ENCODE measurements around the gene RAB7A.
"Not testable (repeated sequence)": the region's sequence is repeated elsewhere in the genome, so short reads cannot be mapped to it uniquely, and the experiment has no call there.

The RAB7A gene

DNA sequence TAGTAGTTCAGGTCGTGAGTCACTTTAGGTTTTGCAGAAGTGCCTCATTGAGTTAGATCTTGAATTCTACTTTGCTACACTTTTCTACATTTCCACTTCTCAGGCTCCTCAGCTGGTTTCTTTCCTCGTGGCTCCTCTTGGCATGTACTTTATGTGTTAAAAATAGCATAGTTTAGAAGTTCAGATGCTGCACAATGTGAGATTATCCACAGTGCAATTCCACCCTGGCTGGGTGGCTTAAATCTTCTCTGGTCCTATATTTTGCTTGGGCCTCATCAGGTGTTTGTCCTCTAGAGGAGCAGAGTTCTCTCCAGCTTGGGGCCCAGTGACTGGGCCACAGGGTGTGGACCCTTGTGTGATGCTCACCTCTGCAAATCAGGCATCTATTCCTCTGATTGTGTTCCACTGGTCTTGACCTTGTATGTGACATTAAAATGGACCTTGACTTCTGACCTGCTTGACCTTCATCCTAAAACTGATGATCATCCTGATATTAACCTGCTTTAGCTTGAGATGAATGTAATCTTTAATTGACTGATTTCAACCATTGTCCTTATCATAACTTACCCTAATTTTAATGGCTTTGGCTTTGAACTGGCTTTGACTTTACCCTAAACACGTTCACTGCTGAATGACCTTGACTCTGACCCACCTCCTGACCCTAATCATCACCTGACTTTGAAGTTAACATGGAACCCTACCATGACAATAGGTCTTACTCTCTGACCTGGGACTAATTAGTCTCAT is 89.5 kb downstream of the RAB7A start:
- DNase-seq (ENCODE audit: low read depth, low spot score): no peak

DNA sequence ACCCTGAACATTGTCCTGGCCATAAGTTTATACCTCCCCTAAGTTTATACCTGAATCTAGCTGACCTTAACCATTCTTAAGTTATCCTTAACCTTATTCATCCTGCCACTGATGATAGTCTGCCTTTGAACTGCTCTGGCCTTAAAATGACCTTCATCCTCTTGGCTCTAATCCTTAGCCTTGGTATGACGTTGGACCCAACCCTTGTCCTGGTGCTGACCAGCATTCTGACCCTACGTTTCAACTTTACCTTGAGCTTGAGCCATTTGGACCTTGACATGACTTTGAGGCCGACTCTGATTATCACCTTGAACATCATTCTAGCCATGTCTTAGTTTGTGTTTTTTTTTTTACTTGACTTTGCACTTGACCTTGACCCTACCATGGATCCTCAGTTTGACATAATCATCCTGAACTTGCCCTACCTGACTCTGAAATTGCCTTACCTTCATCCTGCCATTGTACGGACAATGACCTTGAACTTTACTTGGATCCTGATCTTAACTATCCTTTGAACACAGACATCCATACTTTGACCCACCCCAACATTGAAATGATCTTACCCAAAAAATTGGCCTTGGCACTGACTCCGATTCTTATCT is 92.3 kb downstream of the RAB7A start:
- no peak for DNase-seq (ENCODE audit: low read depth, low spot score)

DNA sequence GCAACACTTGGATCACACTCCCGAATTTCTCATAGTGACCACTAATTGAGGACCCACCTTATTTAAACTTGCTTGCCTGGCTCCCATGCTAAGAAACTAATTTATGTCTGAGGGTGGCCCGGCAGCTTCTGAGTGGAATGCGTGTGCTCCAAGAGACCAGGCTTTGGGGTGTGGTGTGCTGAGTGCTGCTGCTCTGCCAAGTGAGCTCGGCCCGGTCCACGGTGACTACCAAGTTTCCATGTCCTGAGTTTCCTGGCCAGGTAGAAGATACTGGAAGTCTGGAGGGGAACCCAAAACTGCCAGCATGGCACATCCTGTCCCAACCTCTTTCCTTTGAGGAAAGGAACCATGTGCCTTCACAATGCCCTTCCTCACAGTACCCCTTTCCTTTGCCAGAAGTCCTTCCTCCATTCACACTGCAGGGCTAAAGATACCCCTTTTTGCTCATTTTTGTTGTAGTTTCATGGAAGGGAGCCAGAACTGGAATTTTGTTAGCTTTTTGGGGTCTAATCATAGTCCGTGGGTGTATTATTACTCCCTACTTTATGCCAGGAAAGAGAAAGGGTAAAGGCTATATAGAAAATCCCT is 94.4 kb downstream of the RAB7A start:
- no peak for DNase-seq (ENCODE audit: low read depth, low spot score)

DNA sequence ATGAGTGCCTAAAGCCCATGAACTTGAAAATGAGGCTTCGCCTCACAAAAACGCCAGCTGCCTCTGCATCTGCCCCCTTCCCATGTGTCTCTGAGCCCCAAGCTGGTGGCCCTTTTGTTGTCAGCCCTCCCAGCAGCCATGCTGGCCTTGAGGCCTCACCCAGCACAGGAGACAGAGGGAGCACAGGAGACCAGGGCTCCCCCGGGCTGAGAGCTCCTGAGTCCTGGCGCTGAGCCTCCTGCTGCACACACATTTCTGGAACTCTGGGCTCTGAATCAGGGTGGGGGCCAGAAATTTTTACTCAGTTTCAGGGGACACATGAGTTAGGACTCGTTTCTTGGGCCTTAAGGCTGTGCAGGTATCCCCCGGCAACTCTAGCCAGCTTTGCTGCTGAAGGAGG is 97.0 kb downstream of the RAB7A start:
- no peak for DNase-seq (ENCODE audit: low read depth, low spot score)

DNA sequence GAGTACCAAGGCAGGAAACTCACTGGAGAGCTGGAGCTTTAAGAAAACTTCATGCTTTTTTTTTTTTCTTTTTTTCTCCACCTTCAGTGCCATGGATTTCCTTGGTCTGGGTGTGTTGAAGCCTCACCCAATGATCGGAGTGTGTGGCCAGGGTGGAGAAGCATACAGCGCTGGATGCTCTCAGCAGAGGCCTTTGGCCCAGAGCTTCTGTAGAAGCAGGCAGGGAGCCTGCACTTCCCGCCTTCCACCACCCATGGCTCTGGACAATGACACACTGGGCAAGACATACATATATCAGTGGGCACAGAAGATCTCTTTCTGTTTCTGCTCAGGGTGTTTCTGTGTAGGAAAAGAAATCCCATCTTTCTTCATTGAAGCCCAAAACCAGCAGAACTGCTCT is 97.6 kb downstream of the RAB7A start:
- no peak for DNase-seq (ENCODE audit: low read depth, low spot score)

DNA sequence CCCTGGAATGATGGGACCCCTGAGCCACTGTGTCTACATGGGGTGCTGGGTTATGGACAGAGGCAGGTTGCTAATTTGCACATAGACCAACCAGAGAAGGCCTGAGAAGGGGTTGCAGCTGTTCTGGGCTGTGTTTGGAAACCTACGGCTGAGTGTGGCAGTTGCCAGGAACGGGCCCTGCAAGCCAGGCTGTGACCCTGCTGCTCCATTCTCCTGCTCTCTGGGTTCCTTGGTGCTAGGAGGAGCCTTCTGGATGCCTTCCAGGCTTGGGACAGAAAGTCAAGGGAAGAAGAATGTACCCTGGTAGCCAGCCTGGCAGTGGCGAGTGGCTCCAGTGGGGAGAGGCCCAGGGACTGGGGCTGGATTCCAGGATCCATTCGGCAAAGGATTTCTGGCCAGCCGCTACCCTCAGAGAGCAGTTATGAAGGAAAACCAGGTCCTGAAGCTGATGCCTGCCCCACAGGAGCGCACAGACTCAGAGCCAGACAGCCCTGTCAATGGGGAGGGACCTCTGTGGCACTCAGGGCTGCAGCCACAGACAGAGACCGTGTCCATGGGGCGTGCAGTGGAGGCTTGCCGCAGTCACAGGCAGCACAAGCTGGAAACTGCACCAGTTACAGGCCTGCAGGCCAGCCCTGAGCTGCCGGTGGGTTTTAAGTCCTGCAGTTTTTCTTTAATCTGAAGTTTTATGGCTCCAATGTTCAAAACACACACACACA is 98.3 kb downstream of the RAB7A start:
- DNase-seq (ENCODE audit: low read depth, low spot score): no peak

DNA sequence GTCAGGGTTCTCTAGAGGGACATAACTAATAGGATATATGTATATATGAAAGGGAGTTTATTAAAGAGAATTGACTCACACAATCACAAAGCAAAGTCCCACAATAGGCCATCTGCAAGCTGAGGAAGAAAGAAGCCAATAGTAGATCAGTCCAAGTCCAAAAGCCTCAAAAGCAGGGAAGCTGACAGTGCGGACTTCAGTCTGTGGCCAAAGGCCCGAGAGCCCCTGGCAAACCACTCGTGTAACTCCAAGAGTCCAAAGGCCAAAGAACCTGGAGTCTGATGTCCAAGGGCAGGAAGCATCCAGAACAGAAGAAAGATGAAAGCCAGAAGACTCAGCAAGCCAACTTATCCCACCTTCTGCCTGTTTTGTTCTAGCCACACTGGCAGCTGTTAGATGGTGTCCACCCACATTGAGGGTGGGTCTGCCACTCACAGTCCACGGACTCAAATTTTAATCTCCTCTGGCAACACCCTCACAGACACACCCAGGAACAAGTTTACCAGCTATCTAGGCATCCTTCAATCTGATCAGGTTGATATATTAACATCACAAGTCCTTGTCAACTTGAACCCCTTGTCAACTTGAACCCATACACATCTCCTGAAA is 99.2 kb downstream of the RAB7A start:
- DNase-seq (ENCODE audit: low read depth, low spot score): no peak

DNA sequence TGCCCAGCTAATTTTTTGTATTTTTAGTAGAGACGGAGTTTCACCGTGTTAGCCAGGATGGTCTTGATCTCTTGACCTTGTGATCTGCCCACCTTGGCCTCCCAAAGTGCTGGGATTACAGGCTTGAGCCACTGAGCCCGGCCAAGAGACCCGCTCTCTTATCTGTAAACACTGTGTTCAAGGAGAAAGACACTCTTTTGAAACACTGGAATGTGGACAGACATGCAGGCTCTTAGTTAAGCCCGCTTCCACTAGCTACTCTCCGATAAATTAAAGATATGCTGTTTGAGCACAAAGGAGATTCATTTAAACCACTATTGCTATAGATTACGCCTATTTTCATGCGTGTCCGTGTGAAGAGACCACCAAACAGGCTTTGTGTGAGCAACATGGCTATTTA is 103.1 kb downstream of the RAB7A start:
- not testable (repeated sequence) for DNase-seq (ENCODE audit: low read depth, low spot score)

DNA sequence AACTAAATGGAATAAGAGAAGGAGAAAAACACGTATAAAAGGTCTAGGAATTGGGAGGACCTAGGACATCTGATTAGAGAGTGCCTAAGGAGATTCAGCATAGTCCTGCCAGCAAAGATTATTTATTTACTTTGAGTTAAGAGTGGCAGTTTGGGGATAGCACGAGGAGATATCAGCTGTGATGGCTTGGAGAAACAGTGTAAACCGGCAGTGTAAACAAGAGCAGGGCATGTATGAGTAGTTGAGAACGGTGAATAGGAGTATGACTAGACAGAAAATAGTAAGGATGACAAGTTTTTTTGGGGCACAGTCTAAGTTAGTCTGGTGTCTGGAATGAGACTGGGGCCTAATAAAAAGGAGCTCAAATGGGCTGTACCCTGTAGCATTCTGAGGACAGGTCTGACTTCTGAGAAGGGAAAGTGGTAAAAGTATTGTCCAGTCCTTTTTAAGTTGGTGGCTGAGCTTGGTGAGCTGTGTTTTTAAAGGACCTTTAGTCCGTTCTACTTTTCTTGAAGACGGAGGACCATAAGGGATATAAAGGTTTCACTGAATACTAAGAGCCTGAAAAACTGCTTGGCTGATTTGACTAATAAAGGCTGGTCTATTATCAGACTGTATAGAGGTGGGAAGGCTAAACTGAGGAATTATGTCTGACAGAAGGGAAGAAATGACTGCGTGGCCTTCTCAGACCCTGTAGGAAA is 104.1 kb downstream of the RAB7A start:
- not testable (repeated sequence) for DNase-seq (ENCODE audit: low read depth, low spot score)

DNA sequence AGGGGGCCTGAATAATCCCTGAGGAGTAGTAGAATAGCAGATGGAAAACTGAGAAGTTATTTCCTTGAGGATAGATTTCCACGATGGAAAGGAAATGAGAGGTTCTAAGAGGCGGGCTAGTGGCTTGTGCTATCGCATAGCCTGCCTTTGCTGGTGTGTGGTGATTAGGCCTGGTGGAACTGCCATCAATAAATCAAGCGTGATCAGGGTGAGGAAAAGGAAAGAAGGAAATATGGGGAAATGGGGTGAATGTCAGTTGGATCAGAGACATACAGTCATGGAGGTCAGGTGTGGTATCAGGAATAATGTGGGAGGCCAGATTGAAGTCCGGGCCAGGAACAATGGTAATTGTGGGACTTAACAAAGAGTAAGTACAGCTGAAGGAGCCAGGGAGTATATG is 104.8 kb downstream of the RAB7A start:
- not testable (repeated sequence) for DNase-seq (ENCODE audit: low read depth, low spot score)

DNA sequence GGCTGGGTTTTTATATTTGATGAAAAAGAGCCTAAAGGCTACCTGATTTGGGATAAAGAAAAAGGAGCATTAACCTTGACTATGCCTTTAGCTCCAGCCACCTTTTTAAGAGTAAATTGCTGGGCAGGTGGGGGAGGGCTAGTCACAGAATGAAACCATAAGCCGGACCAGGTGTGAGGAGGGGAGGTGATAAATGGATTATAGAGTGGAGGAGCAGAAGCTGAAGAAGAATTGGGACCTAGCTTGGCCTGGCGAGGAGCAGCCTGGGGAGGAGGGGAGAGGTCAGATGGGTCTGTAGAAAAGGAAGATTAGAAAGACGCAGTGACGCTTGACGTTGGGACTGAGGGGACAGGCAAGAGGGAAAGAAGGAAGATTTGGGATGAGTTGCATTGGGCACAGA is 107.0 kb downstream of the RAB7A start:
- not testable (repeated sequence) for DNase-seq (ENCODE audit: low read depth, low spot score)

DNA sequence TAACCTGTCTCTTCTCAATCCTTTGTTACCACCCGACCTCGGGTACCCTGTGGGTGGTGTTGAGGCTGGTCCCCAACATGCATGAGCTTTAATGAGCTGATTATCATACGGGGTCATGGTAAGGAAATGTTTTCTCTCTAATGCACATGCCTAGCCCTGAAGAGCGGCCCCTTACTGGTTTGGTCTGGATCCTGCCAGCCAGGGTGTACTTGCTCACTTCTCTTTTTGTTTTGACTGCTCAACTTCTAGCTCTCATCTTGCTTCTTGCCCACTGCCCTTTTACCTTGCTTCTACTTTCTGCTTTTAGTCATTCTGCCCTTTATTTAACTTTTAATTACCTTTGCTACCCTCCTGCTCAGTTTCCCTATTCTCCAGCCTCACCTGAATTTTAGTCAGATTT is 109.1 kb downstream of the RAB7A start:
- DNase-seq (ENCODE audit: low read depth, low spot score): no peak

DNA sequence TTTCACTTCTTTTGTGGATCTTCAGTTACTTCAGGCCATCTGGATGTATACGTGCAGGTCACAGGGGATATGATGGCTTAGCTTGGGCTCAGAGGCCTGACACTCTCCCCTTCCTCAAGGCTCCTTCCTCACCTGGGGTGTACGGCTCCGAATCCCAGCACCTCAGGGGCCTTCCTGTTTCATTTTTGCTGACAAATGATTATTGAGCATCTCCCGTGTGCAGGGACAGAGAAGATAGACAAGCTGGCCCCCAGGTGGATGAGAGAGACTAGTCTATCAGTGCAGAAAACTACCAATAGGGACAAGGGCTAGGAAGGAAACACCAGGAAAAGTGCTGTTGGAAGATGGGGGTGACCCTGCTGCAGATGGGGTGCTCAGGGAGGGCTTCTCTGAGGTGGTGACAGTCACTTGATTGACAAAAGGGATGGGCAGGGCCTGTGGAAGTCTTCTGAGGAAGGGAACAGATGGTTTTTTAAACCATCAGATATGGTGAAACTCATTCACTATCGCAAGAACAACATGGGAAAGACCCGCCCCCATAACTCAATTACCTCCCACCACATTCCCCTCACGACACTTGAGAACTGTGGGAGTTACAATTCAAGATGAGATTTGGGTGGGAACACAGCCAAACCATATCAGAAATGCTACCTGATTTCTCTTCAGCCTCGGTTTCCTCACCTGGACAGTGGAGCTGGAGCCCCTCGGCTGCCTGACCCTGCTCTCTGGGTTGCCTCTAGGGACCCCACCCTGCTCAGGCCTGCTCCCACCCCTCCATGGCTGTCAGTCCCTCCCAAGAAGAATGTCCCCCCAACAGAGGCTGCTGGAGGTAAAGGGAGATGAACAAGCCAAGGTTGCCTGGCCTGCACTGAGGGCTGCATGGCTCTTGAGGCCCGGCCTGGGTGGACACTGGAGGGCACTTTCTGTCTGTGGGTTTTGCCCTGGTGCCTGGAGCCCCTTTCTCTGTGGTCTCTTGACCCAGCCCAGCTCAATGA is 116.2 kb downstream of the RAB7A start:
- no peak for DNase-seq (ENCODE audit: low read depth, low spot score)

DNA sequence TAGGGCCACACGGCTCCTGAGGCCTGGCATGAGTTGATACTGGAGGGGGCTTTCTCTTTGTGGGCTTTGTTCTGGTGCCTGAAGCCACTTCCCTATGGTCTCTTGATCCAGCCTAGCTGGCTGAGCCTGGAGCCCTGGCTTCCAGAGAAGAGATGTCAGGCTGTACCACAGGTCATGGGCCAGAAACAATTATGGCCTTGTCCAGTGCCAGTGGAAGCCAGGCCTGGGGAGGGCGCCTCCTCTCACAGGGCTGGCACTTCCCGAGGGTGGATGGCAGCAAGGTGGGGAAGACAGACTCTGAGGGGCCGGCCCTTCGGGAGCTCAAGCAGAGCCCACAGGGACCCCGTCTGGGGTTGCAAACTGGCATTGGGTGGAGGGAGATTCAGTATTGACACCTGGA is 118.5 kb downstream of the RAB7A start:
- no peak for DNase-seq (ENCODE audit: low read depth, low spot score)

DNA sequence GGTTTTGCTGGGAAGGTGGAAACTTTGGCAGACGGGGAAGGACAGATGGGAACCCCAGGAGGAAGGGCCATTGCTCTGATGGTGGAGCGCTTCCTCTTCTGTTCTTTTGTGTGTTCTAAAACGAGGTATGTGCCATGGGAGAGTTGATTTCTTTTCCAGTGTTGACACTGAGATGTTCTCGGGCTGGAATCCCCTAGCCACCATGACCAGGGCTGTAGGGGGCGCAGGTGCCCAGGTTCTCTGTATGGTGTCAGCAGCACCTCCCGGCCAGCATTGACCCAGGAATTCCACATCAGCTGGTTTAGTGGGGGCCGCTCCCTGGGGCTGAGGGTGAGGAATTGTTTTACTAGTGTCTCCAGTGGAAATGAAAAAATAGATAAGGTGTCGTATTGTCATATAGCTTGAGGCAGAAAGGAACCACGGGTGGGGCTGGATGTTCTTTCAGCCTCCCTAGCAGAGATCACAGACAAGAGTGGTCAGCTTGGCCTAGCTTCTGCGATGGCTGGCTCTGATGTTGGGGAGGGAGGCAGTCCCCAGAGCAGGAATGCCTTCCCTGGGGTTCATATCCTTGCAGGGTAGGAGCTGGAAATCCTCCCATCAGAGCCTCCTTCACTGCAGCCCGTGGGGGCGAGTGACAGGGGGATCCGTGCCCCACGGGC is 119.3 kb downstream of the RAB7A start:
- DNase-seq (ENCODE audit: low read depth, low spot score): no peak

DNA sequence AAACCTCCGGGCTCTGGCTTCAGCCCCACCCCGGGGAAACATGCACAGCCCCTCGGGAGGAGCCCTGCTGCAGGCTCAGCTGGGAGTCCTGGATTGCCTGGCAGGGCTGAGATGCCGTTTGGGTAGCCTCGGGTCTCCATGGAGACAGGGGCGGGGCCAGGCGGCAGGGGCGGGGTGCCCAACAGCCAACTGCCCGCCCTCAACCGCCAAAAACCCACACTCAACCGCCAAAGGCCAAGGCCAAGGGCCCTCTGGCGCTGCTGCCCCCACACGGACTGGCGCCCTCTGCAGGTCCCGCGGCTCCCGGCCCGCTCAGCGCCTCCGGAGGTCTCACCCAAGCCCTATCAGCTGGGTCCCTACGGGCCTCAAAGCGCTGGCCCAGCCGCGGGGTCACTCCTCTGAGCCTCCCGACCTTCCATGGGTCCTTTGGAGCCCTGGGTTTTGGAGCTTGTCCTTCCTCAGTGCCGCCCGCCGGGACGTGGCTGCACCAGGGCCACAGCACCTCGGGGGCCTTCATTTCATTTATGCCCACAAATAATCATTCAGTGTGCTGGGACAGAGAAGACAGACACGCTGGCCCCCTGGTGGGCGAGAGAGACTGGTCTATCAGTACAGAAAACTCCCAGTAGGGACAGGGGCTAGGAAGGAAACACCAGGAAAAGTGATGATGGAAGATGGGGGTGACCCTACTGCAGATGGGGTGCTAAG is 119.9 kb downstream of the RAB7A start:
- DNase-seq (ENCODE audit: low read depth, low spot score): no peak

DNA sequence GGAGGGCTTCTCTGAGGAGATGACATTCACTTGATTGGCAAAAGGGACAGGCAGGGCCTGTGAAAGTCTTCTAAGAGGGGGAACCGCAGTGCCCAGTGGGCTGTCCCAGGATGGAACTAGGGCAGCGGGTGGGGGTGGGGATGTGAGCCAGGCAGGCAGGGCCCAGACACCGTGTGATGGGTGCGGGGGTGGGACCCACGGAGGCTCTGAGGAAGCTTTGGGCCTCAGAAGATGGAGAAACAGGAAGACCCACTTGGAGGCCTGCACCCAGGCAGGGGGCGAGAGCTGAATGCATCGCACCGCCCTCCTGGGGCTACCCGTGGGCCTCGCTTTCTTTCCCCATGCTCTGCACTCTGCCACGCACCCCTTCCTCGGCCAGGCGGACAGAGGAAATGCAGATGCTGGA is 120.5 kb downstream of the RAB7A start:
- DNase-seq (ENCODE audit: low read depth, low spot score): no peak

DNA sequence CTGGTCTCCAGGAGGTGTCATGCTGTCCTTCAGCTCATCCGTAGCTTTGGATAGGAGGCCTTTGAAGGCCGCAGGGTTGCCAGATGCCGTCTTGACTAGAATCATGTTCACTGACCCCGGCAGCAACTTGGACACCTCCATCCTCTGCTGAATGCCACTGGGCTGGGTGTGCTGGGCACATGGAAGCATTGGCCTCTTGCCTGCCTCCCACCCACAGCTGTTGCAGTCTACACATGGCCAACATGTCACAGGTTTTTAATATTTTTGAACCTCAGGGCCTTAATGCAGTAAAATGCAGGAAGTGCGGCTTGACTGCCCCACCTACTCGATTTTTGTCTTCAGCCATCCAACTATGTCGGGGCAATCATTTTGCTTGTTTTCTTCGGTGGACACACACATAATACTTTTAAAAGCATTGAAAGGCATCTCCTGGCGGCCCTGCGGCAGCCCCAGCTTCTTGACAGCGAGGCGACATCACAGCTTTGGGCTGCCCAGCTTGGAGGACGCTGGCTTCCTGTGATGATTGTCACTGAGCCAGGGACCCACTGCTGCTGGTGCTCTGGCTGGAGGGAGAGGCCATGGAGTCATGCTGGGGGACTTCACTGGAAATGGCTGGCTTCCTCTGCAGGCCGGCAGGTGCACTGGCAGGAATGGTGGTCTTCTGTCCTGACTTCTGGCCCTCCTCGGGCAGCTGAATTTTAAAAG is 121.8 kb downstream of the RAB7A start:
- no peak for DNase-seq (ENCODE audit: low read depth, low spot score)
